GM23338 (cell line): ENCODE measurements around the gene MPST. TPM values are rescaled to one million over a fixed set of nuclear protein-coding genes. Genes with fewer than 3 reads are reported as not detected.

Source experiments
- CREB1 ChIP-seq: fragments of 250-450 bp; sonication (Bioruptor Pico); IDR thresholded peaks from 2 replicates; pipeline ENCODE4 v1.5.0; 2020; ENCODE audit warnings: low read depth, mild to moderate bottlenecking, moderate library complexity
- EZH2 ChIP-seq: fragments of 200-600 bp; sonication (generic); IDR thresholded peaks from one replicate; pipeline ENCODE4 v1.8.0; 2017; ENCODE audit warnings: antibody characterized with exemption, mild to moderate bottlenecking, low read depth; ENCODE audit not compliant: unreplicated experiment
- NANOG ChIP-seq: IDR thresholded peaks from 2 replicates; pipeline ENCODE4 v1.6.1; 2016; ENCODE audit warnings: antibody characterized with exemption, borderline replicate concordance
- POLR2AphosphoS5 ChIP-seq: IDR thresholded peaks from 2 replicates; pipeline ENCODE4 v1.6.1; 2016; ENCODE audit warnings: antibody characterized with exemption, low read depth
- REST ChIP-seq: IDR thresholded peaks from one replicate; pipeline ENCODE4 v1.6.1; 2018; ENCODE audit warnings: antibody characterized with exemption; ENCODE audit not compliant: unreplicated experiment
- STAT1 ChIP-seq: IDR thresholded peaks from one replicate; pipeline ENCODE4 v1.6.1; 2016; ENCODE audit warnings: antibody characterized with exemption; ENCODE audit not compliant: unreplicated experiment
- ZNF114 ChIP-seq: fragments of 250-450 bp; sonication (Bioruptor Pico); IDR thresholded peaks from 2 replicates; pipeline ENCODE4 v1.5.0; 2020; ENCODE audit warnings: mild to moderate bottlenecking, moderate library complexity
- ZNF331 ChIP-seq: fragments of 250-450 bp; sonication (Bioruptor Pico); IDR thresholded peaks from 2 replicates; pipeline ENCODE4 v1.5.0; 2020; ENCODE audit warnings: low read depth, mild to moderate bottlenecking, moderate library complexity
- ZNF462 ChIP-seq: fragments of 250-450 bp; sonication (Bioruptor Pico); IDR thresholded peaks from 2 replicates; pipeline ENCODE4 v1.5.0; 2020; ENCODE audit warnings: mild to moderate bottlenecking, moderate library complexity
- polyA plus RNA-seq: library from polyadenylated mRNA; unstranded; fragments of >200 nt; fragmentation: Nextera tagmentation; extraction: Ambion mirVana; gene quantifications from 2 replicates; pipeline ENCODE4 v1.2.1, GENCODE V29; 2016
- total RNA-seq: library from RNA; depleted of rRNA; stranded (reverse); fragments of >200 nt; shearing (Covaris generic); gene quantifications from 2 replicates; pipeline ENCODE4 v1.2.3, GENCODE V29; 2014

MPST gene
- total and polyA plus RNA-seq, 2 experiments from 2014 or later, result 86.2 to 158 TPM

GRCh38 chr22:37028692-37029674 is 9.4 kb downstream of the MPST start (continued):
- TF ChIP-seq REST, result no peak
- no peak for TF ChIP-seq POLR2AphosphoS5
- no peak for TF ChIP-seq ZNF462 (CRISPR knock-in tag)
- TF ChIP-seq EZH2, result no peak
- no peak for TF ChIP-seq STAT1
- no peak for TF ChIP-seq NANOG
- no peak for TF ChIP-seq CREB1
- TF ChIP-seq ZNF331 (CRISPR knock-in tag), result no peak
- no peak for TF ChIP-seq ZNF114 (CRISPR knock-in tag)
